K562 (cell line): ENCODE results near the gene FASTKD1.

Experiments used
- CC2D1A ChIP-seq: fragments of 450-650 bp; IDR thresholded peaks from 2 replicates; pipeline ENCODE4 v1.6.1; 2017; ENCODE audit warnings: mild to moderate bottlenecking
- CREM ChIP-seq: IDR thresholded peaks from 2 replicates; pipeline ENCODE4 v1.6.1; 2014; ENCODE audit warnings: antibody characterized with exemption, low read depth
- EGR1 ChIP-seq: fragments of 450-650 bp; conservative IDR thresholded peaks from 2 replicates; pipeline ENCODE4 v1.6.1; 2017; ENCODE audit warnings: mild to moderate bottlenecking
- EZH2 ChIP-seq: IDR thresholded peaks from 2 replicates; pipeline ENCODE4 v1.6.1; 2012; ENCODE audit warnings: low read depth, mild to moderate bottlenecking, inconsistent platforms, low read length, borderline replicate concordance
- MTA1 ChIP-seq: fragments of 450-650 bp; IDR thresholded peaks from 2 replicates; pipeline ENCODE4 v1.6.1; 2017; ENCODE audit warnings: borderline replicate concordance
- NFYB ChIP-seq: IDR thresholded peaks from 2 replicates; pipeline ENCODE4 v1.6.1; 2011; ENCODE audit warnings: mild to moderate bottlenecking, moderate library complexity; ENCODE audit not compliant: insufficient read length; ENCODE audit errors: extremely low read depth
- POLR2A ChIP-seq: fragments of 450-650 bp; conservative IDR thresholded peaks from 2 replicates; pipeline ENCODE4 v1.6.1; 2016
- TARDBP ChIP-seq: fragments of 450-650 bp; IDR thresholded peaks from 2 replicates; pipeline ENCODE4 v1.6.1; 2016
- ZNF212 ChIP-seq: fragments of 450-650 bp; formaldehyde crosslinking; IDR thresholded peaks from 2 replicates; pipeline ENCODE4 v1.4.0; 2020; ENCODE audit warnings: mild to moderate bottlenecking
- ZNF408 ChIP-seq: fragments of 250-450 bp; sonication (Bioruptor Pico); IDR thresholded peaks from 2 replicates; pipeline ENCODE4 v1.4.0; 2020; ENCODE audit warnings: low read depth, mild to moderate bottlenecking, moderate library complexity
- TF ChIP-seq, protein P1 (sequence below): fragments of 250-450 bp; sonication (Bioruptor Pico); IDR thresholded peaks from 2 replicates; pipeline ENCODE4 v1.8.0; 2021; ENCODE audit warnings: mild to moderate bottlenecking, moderate library complexity
- TF ChIP-seq, protein P2 (sequence below): sonication (generic); formaldehyde crosslinking; IDR thresholded peaks from 2 replicates; pipeline ENCODE4 v1.8.1; 2023; ENCODE audit warnings: mild to moderate bottlenecking, missing genetic modification reagents
- TF ChIP-seq, protein P3 (sequence below), 3 experiments: IDR thresholded peaks in 2 of 3; conservative IDR thresholded peaks in 1 of 3; 2 replicates each; pipeline ENCODE4 v1.5.1; 2011 to 2012; ENCODE audit warnings: low read length in 3 of 3, mild to moderate bottlenecking in 3 of 3, control low read depth in 2 of 3, improper control_type of control experiment in 1 of 3, inconsistent platforms in 1 of 3, low read depth in 1 of 3, mixed read lengths in 1 of 3, moderate library complexity in 1 of 3; ENCODE audit not compliant: insufficient read depth in 2 of 3

DNA sequence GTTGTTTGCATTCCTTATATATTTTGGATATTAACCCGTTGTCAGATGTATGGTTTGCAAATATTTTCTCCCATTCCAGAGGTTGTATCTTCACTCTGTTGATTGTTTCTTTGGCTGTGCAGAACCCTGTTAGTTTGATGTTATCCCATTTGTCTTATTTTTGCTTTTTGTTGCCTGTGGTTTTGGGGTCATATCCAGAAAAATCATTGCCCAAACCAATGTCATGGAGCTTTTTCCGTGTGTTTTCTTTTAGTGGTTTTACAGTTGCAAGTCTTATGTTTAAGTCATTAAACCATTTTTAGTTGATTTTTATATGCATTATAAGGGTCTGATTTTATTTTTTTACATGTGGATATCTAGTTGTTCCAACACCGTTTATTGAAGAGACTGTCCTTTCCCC lies 46.3 kb upstream of the FASTKD1 start:
- TF ChIP-seq TARDBP: no peak
- no peak for TF ChIP-seq CREM
- no peak for TF ChIP-seq MTA1
- TF ChIP-seq, protein P1, sequence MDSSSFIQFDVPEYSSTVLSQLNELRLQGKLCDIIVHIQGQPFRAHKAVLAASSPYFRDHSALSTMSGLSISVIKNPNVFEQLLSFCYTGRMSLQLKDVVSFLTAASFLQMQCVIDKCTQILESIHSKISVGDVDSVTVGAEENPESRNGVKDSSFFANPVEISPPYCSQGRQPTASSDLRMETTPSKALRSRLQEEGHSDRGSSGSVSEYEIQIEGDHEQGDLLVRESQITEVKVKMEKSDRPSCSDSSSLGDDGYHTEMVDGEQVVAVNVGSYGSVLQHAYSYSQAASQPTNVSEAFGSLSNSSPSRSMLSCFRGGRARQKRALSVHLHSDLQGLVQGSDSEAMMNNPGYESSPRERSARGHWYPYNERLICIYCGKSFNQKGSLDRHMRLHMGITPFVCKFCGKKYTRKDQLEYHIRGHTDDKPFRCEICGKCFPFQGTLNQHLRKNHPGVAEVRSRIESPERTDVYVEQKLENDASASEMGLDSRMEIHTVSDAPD: no peak
- no peak for TF ChIP-seq EGR1
- TF ChIP-seq ZNF212: no peak
- TF ChIP-seq POLR2A: no peak
- no peak for TF ChIP-seq EZH2
- TF ChIP-seq NFYB: no peak
- TF ChIP-seq ZNF408 (CRISPR knock-in tag): no peak
- TF ChIP-seq CC2D1A: no peak
- TF ChIP-seq, protein P2, sequence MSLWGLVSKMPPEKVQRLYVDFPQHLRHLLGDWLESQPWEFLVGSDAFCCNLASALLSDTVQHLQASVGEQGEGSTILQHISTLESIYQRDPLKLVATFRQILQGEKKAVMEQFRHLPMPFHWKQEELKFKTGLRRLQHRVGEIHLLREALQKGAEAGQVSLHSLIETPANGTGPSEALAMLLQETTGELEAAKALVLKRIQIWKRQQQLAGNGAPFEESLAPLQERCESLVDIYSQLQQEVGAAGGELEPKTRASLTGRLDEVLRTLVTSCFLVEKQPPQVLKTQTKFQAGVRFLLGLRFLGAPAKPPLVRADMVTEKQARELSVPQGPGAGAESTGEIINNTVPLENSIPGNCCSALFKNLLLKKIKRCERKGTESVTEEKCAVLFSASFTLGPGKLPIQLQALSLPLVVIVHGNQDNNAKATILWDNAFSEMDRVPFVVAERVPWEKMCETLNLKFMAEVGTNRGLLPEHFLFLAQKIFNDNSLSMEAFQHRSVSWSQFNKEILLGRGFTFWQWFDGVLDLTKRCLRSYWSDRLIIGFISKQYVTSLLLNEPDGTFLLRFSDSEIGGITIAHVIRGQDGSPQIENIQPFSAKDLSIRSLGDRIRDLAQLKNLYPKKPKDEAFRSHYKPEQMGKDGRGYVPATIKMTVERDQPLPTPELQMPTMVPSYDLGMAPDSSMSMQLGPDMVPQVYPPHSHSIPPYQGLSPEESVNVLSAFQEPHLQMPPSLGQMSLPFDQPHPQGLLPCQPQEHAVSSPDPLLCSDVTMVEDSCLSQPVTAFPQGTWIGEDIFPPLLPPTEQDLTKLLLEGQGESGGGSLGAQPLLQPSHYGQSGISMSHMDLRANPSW: no peak
- TF ChIP-seq, protein P3, sequence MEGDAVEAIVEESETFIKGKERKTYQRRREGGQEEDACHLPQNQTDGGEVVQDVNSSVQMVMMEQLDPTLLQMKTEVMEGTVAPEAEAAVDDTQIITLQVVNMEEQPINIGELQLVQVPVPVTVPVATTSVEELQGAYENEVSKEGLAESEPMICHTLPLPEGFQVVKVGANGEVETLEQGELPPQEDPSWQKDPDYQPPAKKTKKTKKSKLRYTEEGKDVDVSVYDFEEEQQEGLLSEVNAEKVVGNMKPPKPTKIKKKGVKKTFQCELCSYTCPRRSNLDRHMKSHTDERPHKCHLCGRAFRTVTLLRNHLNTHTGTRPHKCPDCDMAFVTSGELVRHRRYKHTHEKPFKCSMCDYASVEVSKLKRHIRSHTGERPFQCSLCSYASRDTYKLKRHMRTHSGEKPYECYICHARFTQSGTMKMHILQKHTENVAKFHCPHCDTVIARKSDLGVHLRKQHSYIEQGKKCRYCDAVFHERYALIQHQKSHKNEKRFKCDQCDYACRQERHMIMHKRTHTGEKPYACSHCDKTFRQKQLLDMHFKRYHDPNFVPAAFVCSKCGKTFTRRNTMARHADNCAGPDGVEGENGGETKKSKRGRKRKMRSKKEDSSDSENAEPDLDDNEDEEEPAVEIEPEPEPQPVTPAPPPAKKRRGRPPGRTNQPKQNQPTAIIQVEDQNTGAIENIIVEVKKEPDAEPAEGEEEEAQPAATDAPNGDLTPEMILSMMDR (IDR thresholded peaks at IDR 0.05 in 2 of 3, conservative IDR thresholded peaks at IDR 0.05 in 1 of 3; ENCODE audit: insufficient read depth in 2 of 3, low read depth in 1 of 3, low read length in 3 of 3): no peak
